ENCODE measurements around the gene KIFC1.

Gene KIFC1

GRCh38 chr6:33405386-33405940 lies 13.8 kb downstream of the KIFC1 start:
- intact Hi-C loops (cut with DNase I): no loop called here
- no peak for DNase-seq

- intact Hi-C loops (cut with DNase I): no loop called here
- DNase-seq: no peak
Observed at GRCh38 chr6:33406126-33406525, 14.5 kb downstream of the KIFC1 start.

- intact Hi-C loops (cut with DNase I): no loop called here
- DNase-seq: no peak
Observed at GRCh38 chr6:33407132-33407718, 15.6 kb downstream of the KIFC1 start.

GRCh38 chr6:33410050-33410710 lies 18.6 kb downstream of the KIFC1 start:
- DNase-seq: peak; percentile 94 to 99 (median 98)
- intact Hi-C loops (cut with DNase I): loop anchor here (1.0 to 10.0 kb wide), 4 partner anchors 8 to 205 kb away; partner anchors contain the start of genes CUTA, HSD17B8, KIFC1 and RGL2

GRCh38 chr6:33410711-33411631 lies 19.3 kb downstream of the KIFC1 start, which contains the start of gene PHF1:
TSS of gene PHF1 (plus strand) at chr6:33411014. CDS start at chr6:33412264, 1,250 bp downstream.
- intact Hi-C loops (cut with DNase I): loop anchor here (1.0 to 10.0 kb wide), 4 partner anchors 7 to 206 kb away; partner anchors contain the start of genes CUTA, HSD17B8, KIFC1 and RGL2
- DNase-seq: peak in 24 of 42 donors; percentile 11 to 83 (median 58)

- intact Hi-C loops (cut with DNase I): loop anchor here (10.0 kb wide), 2 partner anchors 117 to 207 kb away; partner anchors contain the start of genes HSD17B8, RGL2, RING1 and RXRB
- no peak for DNase-seq
Observed at GRCh38 chr6:33411632-33412005, 20.0 kb downstream of the KIFC1 start.

GRCh38 chr6:33412140-33413009 lies 20.8 kb downstream of the KIFC1 start:
- intact Hi-C loops (cut with DNase I): loop anchor here (10.0 kb wide), 2 partner anchors 118 to 208 kb away; partner anchors contain the start of genes HSD17B8, RGL2, RING1 and RXRB
- no peak for DNase-seq

GRCh38 chr6:33413241-33414120 lies 21.9 kb downstream of the KIFC1 start:
- DNase-seq: peak in 2 of 42 donors; percentile 36 to 56
- intact Hi-C loops (cut with DNase I): loop anchor here (10.0 kb wide), 2 partner anchors 119 to 209 kb away; partner anchors contain the start of genes HSD17B8, RGL2, RING1 and RXRB

GRCh38 chr6:33414592-33415271 lies 23.1 kb downstream of the KIFC1 start:
- DNase-seq: no peak
- intact Hi-C loops (cut with DNase I): loop anchor here (10.0 kb wide), 2 partner anchors 120 to 210 kb away; partner anchors contain the start of genes HSD17B8, RGL2, RING1 and RXRB

GRCh38 chr6:33415831-33416230 lies 24.2 kb downstream of the KIFC1 start:
- DNase-seq: no peak
- intact Hi-C loops (cut with DNase I): loop anchor here (10.0 kb wide), 2 partner anchors 121 to 211 kb away; partner anchors contain the start of genes HSD17B8, RGL2, RING1 and RXRB

GRCh38 chr6:33416386-33417127 lies 24.9 kb downstream of the KIFC1 start:
- DNase-seq: no peak
- intact Hi-C loops (cut with DNase I): loop anchor here (10.0 kb wide), 2 partner anchors 122 to 212 kb away; partner anchors contain the start of genes HSD17B8, RGL2, RING1 and RXRB

GRCh38 chr6:33417128-33417902 lies 25.7 kb downstream of the KIFC1 start:
- intact Hi-C loops (cut with DNase I): loop anchor here (10.0 kb wide), 2 partner anchors 123 to 213 kb away; partner anchors contain the start of genes HSD17B8, RGL2, RING1 and RXRB

GRCh38 chr6:33417903-33418689 lies 26.5 kb downstream of the KIFC1 start, which contains the start of gene CUTA:
TSS of gene CUTA (minus strand) at chr6:33418107. CDS start at chr6:33418000, 107 bp downstream.
- DNase-seq: peak; percentile 99 to 100 (median 100)
- intact Hi-C loops (cut with DNase I): loop anchor here (1.0 to 10.0 kb wide), 4 partner anchors 8 to 213 kb away; partner anchors contain the start of genes HSD17B8, KIFC1, RGL2 and RING1

More at GRCh38 chr6:33417128-33417902, 25.7 kb downstream of the KIFC1 start:
- DNase-seq: peak in 3 of 42 donors; percentile 30 to 44 (median 42)
